HG03565 (cell line): ENCODE data around the gene NUCKS1.

Experiments
- ATAC-seq: cut with Tn5 transposase; IDR thresholded peaks from one replicate; pipeline ENCODE4 v1.9.1; 2021; ENCODE audit warnings: mild to moderate bottlenecking, moderate library complexity; ENCODE audit not compliant: unreplicated experiment

NUCKS1 gene

DNA sequence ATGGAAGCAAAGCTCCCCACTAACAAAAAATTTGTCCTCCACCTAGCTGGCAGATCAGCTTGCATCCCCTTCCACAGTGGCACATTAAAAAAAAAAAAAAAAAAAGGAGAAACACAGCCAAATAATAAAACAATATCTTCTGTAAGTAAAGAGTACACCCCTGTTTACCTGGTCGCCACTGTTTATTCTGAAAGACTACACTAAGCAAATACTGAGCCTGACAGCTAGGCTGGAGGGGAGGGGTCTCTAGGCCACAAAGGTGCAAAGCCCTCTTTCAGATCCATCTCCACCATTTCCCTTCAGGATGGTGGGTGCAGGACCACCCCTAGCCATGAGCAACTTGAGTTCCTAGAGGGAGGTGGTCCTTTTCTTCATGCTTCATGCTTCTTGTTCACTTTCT, 46.9 kb downstream of the NUCKS1 start:
- ATAC-seq = no peak

DNA sequence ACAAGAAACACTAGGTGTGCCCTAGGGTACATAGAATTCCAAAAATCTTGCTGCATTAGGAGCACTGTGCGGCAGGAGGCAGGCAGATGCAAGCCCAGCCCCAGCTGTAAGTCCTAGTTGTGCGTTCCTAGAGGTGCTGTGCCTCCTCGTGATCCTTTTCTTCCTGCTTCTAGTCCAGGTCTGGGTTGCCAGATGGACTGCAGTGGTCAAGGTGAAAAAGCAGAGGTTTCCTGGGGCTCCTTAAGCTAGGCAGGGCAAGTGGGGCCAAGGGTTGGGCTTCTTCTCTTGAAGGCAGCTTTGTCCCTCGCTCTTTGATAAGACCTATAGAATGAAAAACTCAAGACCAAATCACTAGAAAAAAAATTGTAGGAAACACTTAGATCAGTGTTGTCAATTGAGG, 48.1 kb downstream of the NUCKS1 start:
- ATAC-seq = no peak

DNA sequence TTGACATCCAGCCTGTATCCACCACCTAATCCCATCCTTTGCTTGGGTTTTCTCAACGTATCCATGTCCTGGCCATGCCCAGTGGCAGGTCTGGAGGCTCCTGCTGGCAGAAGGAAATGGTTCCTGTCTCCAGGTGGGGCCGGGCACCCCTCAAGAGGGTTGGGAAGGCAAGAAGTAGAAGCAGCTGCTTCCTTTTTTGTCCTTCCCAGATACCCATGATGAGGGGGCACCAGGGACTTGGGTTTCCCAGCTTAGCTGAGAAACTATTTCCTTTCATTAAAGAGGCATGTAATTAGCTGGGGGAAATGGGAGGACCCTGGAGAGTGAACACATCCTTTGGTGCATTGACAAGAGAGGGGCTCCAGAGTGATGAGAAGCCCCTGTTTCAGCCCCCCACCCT, 48.6 kb downstream of the NUCKS1 start:
- ATAC-seq = no peak

DNA sequence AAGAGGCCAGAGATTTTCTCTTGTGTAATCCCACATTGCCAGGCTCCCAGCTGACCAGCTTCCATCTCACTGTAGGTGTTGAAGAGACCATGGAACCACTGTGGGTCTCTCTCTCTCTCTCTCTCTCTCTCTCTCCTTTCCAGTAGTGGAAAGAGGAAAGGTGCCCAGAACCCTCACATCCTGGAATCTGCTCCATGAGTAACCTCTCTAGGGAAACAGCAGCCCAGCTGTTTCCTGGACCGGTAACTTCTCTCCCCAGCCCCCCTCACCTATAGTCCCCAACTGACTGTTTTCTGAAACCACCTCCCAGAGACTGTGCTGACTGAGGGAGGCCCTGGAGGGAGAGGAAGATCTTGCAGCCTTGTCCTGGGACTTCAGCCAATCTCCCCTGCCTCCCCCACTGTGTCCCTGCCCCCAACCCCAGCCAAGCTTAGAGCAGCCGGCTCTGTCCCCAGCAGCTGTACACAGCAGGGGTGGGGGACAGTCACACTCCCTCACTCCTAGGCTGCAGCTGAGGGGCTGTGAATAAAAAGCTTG, 49.0 kb downstream of the NUCKS1 start:
- no peak for ATAC-seq

DNA sequence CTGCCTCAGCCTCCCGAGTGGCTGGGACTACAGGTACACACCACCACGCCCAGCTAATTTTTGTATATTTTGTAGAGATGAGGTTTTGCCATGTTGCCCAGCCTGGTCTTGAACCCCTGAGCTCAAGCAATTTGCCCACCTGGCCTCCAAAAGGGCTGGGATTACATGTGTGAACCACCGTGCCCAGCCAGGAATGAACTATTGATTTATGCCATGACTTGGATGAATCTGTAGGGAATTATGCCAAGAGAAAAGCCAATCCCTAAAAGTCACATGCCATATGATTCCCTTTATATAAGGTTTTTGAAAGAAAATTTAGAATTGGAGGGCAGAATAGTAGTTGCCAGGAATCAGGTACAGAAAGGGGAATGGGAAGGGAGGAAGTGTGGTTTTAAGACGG, 50.6 kb downstream of the NUCKS1 start:
- no peak for ATAC-seq

DNA sequence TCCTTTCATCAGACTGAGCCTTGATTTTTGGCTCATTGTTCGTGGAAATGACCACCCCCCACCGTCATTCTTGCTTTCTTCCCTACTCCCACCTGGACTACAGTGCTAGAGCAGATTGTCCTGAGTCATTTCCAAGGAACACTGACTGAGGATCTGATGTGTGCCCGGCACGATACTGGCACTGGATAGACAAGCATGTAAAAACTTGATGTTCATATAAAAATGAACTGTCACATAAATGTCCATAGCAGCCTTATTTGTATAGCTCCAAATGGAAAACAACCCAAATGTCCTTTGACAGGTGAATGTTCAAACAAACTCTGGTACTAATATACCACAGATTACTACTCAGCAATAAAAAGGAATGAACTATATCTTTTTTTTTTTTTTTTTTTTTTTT, 51.1 kb downstream of the NUCKS1 start:
- ATAC-seq = no peak

DNA sequence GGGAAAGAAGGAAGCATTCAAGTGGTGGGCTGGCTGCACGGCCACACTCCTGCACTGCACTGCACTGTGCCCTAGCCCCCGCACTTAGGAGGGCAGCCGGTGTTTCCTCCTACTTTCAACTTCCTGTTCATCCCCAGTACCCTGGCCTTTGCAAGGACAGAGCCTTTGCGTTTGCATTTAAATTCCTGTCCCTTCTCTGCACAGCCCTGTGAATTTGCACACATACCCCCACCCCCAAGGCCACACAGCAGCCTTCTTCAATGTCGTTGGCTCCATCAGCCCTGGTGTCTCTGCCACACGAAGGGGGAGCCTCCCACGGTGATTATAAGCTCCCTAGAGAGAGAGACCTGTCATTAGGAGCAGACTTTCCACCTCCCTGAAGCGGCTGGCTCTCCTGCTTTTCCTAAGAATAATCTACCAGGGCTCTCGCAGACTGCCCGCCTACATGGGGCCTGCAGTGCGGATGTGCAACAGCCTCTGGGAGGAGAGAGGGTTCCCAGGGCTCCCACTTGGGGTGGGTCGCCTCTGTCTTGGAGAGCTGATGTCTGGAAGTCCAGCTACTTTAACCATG, 56.5 kb downstream of the NUCKS1 start:
- no peak for ATAC-seq

DNA sequence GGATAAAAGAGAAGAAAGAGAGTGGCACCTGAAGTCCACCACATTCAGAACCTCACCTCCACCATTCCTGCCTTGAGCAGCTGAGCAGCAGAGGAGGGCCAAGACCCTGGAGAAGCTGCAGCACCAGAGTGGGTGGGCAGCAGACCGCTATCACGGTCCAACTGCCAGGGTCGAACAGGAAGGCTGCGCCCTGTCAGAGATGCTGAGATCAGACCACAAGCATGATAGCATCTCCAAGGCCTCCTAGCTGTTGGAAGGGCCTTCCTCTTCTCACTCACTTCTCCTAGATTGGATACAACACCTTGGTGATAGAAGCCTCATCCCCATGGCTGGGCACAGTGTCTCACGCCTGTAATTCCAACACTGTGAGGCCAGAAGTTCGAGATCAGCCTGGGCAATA, 57.6 kb downstream of the NUCKS1 start:
- no peak for ATAC-seq

DNA sequence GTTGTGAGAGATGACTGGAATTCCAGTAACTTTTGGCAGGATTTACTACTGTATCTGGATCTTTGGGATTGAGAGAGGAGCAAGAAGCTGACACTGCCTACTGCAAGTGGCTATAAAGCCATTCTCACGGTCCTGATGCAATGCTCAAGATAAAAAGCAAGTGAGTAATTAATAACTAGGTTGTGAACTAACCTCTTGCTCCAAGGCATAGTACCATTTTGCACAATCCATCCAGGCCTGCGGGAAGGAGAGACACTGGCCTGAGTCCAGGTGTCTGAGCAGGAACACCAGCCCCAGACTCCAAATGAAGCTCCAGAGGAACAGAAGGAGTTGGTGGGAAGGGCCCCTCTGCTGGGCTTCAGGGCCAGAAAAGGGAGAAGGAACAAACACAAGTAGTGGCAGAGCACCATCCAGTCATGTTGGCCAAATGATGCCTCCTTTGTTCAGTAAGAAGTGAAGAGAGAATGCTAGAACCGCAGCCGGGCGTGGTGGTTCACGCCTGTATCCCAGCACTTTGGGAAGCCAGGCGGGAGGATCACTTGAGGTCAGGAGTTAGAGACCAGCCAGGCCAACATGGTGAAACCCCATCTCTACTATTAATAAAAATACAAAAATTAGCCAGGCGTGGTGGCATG, 59.7 kb downstream of the NUCKS1 start:
- ATAC-seq = no peak

DNA sequence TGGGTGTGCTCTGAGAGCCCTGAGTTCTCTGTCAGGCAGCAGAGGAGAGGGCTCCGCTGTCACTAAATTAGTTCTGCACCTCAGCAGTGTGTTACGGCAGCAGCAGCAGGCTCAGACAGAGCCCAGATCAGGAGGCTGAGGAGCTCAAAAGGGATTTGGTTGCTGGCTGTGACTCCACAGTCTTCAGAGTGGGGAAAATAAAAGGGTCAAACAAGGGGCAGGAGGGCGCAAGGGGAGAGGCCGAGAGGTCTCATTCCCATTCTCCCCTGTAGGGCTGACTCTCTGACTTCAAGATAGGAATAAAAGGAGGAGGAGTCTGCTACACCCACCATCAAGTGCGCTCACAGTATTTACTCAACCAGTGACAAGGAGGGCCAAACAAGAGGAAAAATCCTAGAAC, 60.5 kb downstream of the NUCKS1 start:
- ATAC-seq = no peak

DNA sequence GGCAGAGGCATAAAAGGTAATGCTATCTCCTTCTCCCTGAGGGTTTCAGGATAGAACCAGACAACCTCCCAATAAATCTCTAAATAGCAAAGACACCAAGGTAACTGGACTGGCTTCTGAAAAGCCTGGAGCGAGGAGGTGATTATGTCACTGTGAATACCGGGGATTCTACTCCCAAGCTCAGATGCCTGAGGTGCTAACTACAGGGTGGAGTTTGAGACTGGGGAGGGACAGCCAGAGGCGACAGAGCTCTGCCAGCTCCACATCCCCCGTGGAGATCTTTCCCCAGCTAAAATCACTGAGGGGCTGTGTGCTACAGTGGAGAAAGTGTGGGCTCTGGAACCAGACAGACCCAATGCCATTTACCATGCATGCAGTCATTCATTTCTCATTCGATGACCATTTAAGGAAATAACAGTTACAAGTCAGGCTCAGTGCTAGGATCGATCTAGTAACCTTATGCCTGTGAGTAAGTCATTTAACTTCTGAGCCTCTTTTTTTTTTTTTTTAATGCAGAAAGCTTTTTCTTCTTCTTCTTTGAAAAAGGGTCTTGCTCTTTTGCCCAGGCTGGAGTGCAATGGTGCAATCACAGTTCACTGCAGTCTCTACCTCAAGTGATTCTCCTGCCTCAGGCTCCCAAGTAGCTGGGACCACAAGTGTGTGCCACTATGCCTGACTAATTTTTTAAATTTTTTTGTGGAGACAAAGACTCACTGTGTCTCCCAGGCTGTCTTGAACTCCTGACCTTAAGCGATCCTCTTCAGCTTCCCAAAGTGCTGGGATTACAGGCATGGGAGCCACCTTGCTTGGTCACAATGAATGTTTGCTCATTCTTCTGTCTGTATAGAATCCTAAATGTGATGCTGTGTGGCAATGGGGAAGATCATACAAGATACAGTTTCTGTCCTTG, 61.6 kb downstream of the NUCKS1 start:
- ATAC-seq = no peak

DNA sequence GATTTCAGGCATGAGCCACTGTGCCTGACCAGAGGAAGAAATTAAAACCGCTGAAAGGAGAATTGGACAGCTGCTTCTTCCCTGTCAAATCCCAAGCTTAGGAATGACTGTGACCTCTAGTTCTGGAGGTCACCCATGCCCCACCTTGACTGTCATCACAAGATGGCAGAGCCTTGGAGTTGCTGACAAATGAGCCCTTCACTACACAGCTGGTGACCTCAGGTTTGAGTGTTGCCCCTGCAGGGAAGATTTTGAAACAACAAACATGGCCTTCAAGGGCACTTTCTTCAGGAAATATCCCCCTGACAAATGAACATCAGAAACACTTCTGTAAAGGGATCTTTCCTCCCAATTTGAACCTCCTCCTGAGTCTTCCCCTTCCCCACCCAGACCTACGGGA, 62.7 kb downstream of the NUCKS1 start:
- ATAC-seq = no peak

DNA sequence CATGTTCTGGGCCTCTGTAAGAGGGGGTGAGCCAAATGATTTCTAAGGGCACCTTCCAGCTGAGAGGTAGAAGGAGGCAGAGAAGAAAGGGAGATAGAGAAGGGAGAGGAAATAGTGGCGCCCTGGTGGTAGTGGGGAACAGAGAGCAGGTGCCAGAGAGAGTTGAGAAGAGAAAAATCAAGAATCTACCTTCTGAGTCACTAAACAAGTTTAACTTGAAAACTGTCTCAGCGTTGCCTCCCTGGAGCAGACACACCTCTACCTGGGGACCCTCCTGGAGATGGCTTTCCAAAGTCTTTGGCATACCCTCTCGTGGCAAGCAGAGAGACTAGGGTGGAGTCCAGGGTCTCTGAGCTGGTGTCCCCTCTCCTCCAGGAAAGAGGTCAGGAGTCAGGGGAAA, 68.6 kb downstream of the NUCKS1 start:
- no peak for ATAC-seq

DNA sequence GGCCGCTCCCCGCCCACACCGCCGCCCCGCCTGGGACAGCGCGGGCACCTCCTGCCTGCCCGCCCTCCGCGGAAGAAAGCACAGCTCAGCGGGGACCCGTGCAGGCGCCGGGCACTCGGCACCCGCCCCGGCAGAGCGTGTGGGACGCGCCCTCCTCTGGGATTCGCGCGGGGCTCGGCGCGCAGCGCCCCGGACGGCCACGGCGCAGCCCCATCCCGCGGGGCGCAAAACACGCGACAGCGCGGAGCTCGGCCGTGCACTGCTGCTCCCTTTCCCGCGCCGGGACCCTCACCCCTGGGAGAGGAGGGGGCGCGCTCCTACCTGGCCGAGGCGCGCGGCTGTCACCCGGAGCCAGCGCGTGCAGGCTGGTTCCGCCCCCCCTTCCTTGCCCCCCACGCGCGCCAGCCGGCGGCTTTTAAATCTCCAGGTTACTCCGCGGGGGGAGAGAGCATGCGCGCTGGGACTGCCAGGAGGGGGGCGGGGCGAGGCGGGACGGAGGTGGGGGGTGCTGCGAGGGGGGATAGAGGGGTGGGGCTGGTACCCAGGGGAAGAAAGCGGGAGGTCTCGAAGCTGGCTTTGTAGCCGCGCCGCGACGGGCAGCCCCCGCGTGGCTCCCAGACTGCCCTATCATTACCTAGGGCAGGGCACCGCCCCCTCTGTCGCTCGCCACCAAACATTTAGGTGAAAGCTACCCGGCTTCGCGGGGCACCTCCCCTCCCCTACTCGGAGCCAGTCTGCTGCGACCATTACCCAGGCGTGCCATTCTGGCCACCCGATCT, 69.7 kb downstream of the NUCKS1 start, which contains the start of gene SLC45A3:
Gene SLC45A3 (minus strand): TSS at position 437 of the 779 bp plus-strand sequence. CDS start 15,853 bp downstream, outside the sequence.
- ATAC-seq = no peak

DNA sequence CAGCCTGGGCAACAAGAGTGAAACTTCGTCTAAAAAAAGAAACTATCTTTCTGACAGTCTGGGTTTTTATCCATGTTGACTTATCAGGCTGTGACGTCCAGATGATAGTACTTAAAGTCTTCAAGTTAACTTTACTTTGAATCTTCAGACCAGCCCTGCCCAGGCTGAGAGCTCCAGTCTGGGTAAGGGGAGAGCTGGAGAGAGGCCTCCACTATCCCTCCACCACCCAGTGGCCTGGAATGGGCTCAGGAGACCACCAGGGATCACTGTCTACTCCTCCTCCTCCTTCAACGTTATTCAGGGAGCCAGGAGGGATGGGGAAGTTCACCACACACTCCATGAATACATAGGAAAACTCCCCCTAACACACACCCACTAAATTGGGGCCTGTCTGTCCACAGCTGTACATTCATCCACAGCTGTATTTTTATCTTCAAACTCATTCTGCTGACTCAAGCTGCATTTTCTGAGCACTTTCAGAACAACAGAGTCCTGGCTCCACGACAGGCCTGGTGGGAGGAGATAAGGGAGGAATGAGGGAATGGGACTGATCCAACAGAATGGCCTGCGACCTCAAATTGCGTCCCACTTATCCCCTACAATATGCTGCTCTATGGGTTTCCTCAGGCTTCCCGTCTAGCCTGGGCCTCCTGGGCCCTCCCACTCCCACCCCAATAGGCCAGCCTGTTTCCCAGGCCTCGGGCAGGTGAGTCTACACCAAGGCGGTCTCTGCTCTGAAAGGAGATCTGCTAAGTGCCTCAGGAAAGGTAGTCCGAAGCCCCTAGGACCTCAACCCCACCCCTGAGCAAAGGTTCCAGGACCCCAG, 71.5 kb downstream of the NUCKS1 start:
- ATAC-seq = no peak

DNA sequence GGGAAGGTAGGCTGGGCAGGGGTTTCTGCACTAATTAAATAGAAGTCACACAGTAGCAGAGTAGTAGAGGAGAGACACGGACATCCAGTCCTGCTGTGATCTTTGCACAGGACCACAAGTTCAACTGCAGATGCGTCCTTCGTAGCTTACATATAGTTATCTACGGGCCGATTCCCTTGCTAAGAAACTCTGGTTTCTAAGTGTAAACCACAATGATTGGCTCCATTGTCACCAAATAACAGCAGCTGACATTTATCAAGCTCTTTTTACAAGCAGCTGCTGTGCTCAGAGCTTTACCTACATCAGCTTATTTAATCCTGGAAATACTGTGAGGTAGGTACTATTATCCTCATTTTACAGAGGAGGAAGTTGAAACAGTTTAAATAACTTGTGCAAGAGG, 72.8 kb downstream of the NUCKS1 start:
- no peak for ATAC-seq

DNA sequence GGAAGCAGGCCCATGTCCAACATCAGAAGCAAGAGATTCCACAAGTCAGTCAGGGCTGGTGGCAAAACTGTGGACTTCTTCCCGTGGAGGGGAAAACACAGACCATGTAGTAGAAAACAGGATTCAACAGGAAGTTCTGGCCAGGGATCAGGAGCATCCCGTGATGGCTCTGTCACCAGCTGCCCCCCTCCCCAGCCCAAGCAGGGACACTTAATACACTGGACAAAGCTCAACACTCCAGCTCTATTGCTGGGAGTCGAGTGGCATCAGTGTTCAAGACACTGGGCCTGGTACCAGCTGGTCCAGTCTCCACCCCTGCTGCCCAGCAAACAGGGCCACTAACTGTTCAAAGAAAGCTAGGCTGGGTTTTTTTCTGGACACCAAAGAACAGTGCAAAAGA, 73.4 kb downstream of the NUCKS1 start:
- no peak for ATAC-seq

DNA sequence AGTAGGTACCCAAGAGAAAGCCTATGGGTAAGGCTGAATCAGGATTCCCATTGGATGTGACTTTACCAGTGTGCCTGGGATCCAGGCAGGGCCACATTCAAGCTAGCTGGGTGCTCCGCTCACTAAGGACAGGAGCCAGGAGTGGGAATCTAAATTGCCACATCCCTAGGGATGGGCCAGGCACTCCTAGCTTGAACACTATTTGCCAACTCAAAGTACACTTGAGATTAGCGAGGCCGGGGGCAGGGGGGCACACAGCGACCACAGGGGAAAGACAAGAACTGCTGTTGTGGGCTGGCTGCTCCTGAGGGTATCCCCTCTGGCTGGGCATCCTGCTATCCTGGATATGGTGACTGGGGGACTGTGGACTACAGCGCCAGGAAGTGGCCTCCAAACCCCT, 74.0 kb downstream of the NUCKS1 start:
- ATAC-seq = no peak

DNA sequence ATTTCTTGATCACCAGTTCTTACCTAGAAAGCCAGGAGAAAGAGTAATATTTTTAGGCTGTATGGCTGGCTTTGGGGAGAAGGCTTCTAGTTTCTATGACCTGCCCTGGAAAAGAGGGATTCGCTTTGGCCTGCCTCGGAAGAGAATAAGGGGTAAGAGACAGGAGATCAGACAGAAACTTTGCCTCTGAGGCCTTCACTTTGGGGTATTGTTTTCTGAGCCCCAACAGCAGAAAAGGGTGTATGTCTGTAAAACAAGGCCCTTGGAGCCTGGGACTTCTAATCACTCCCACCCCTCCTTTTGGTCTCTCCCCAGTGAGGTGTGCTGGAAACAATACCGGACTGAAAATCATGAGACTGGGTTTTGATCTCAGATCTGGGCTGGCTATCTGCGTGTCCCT, 74.7 kb downstream of the NUCKS1 start:
- no peak for ATAC-seq

DNA sequence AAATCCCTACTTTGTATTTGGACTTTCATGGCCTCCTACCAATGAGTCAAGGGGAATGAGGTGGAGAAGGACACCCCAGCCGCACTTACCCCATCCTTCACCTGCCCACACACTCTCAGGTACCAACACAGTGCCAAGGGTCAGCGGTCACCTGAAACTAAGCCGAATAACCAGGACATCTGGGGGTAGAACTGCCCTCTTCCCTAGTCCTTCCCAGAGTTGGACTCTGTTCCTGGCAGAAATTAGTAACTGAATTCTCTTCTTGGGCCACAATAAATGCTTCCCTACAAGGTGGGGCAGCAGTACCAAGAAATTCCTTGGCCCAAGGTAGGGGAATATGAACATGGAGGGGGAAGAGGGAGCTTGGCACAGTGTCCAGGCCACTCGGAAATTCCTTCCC, 77.0 kb downstream of the NUCKS1 start:
- ATAC-seq = no peak
